ENCODE data around the gene USP4. TPM values are rescaled to one million over a fixed set of nuclear protein-coding genes. Genes with fewer than 3 reads are reported as not detected.

USP4 gene
- total and polyA plus RNA-seq, 2 of the 8 experiments (the other 6 are each of a cell fraction or from before 2014, with no cell fraction given), result 16.0 to 27.8 TPM

GRCh38 chr3:49260806-49261324, 79.0 kb downstream of the USP4 start (continued):
- TF ChIP-seq BRCA1 (IDR thresholded peaks at IDR 0.05; ENCODE audit: low read depth, low read length), result no peak
- TF ChIP-seq, protein P1, sequence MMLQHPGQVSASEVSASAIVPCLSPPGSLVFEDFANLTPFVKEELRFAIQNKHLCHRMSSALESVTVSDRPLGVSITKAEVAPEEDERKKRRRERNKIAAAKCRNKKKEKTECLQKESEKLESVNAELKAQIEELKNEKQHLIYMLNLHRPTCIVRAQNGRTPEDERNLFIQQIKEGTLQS (IDR thresholded peaks at IDR 0.05; ENCODE audit: insufficient read depth, low read depth, low read length), result no peak
- no peak for TF ChIP-seq CEBPB (IDR thresholded peaks at IDR 0.05; ENCODE audit: low read depth, low read length)
